ENCODE measurements around the gene EMILIN1.
A peak's percentile ranks its signal among the peaks of the same experiment; 100 is the strongest.

The EMILIN1 gene

DNA sequence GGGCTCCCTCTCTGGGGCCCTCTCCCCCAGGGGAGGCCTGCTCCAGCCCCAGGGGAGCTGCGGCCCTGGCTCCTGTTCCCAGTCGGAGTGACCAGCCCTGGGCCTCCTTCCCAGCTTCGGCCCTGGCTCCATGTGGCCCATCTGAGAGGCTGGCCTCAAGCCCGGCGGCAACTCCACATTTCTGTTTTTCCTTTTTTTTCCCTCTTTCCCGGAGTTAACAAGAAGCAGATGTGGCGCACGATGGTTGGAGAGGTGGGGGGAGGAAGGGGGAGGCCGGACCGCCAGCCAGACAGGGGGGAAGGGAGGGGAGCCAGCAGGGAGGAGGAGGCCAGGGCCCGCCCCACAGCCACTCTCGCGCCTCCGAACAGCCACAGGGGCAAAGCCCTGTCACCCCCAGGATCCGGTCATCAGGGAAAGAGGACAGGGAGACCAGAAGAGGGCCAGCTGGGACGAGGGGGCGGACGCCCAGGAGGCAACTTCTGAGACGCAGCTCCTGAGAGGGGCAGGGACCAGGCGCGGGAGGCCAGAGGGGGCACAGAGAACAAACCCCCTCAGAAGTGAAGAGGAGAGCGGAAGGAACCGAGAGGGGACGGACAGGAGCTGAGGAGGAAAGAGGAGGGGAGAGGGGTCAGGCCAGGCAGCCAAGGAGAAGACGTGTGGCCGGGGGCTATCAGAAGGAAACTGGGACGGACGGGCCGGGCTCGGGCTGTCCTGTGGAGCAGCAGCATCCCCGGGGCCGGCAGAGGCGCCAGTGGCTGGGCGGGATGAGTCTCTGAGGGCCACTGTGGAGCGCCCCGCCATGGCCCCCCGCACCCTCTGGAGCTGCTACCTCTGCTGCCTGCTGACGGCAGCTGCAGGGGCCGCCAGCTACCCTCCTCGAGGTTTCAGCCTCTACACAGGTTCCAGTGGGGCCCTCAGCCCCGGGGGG, at the start of gene EMILIN1:
Gene EMILIN1 (plus strand): TSS at position 349 of the 928 bp plus-strand sequence. CDS start 451 bp downstream, at position 800.
- no peak for DNase-seq

DNA sequence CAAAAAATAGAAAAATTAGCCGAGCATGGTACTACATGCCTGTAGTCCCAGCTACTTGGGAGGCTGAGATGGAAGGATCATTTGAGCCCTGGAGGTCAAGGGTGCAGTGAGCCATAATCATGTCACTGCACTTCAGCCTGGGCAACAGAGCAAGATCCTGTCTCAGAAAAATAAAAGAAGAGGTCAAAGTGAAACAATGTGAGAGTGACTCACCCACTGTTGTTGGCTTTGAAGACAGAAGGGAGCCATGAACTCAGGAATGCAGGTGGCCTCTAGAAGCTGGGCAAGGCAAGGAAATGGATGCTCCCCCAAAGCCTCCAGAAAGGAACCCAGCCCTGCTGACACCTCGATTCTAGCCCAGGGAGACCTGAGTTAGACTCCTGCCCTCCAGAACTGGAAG, 49.4 kb upstream of the EMILIN1 start:
- no peak for DNase-seq

DNA sequence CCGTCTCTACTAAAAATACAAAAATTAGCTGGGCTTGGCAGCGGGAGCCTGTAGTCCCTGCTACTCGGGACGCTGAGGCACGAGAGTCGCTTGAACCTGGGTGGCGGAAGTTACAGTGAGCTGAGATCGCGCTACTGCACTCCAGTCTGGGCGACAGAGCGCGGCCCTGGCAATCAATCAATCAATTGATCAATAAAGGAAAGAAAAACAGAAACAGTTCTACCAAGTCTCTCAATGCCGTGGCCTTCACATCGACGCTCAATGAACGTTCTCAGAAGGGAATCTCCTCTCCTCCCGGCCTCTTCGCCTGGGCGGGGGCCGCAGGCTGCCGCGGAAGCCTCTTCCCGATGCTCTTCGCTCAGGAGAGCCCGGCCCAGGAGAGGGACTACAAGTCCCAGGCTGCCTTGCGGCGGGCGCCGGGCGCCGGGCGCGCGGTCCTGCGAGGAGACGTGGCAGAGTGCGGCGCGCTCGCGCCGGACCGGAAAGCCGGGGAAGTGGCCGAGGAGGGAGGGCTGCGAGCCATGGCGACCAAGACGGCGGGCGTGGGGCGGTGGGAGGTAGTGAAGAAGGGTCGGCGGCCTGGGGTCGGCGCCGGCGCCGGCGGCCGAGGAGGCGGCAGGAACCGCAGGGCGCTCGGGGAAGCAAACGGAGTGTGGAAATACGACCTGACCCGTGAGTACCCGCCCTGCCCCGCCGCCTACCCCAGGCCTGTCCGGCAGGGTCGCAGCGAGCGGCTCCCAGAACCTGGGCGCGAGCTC, 45.7 kb upstream of the EMILIN1 start, which contains the start of gene TMEM214:
Gene TMEM214 (plus strand): TSS at position 471 of the 758 bp plus-strand sequence. CDS start 51 bp downstream, at position 522.
- peak; percentile 78 for DNase-seq

DNA sequence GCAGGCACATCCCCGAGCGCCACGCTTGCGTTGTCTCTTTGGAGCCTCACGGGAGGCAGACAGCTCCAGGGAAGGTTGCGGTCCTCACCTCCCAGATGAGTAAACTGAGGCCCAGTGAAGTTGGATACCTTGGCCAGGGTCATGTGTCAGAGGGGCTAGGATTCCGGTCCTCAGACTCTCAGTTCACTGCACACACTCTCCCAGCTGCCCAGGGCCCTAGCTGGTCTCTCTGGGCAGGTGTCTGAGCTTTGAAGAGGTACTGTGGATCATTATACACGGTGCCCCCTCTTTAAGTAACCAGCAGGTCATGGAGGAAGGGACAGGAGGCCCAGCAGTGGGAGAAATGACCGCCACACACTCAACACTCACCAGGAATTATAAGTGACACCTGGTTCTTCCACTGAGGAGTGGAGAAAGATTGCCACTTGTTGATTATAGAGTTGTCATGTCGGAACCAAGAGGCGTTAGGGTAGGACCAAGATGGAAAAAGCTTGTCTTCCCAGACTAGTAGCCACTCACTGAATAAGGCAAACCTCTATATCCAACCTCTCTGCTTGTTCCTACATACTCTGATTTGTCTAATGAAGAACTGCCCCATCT, 45.1 kb upstream of the EMILIN1 start:
- DNase-seq: no peak

DNA sequence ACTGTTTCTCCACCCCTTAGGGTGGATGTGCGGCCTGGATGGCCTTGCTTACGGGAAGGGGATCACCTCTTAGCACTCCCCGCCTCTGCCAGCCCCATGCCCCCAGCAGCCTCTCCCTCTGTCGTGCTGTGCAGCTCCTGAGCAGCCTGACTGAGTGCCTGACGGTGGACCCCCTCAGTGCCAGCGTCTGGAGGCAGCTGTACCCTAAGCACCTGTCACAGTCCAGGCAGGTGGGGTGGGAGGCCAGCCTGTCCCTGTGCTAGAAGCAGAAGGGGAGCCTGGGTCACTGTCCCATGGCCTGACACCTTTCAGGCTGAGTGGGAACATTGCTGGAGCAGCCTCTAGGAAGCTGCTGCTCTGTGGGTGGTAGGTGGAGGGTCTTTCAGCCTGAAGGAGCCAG, 40.4 kb upstream of the EMILIN1 start:
- DNase-seq: no peak

DNA sequence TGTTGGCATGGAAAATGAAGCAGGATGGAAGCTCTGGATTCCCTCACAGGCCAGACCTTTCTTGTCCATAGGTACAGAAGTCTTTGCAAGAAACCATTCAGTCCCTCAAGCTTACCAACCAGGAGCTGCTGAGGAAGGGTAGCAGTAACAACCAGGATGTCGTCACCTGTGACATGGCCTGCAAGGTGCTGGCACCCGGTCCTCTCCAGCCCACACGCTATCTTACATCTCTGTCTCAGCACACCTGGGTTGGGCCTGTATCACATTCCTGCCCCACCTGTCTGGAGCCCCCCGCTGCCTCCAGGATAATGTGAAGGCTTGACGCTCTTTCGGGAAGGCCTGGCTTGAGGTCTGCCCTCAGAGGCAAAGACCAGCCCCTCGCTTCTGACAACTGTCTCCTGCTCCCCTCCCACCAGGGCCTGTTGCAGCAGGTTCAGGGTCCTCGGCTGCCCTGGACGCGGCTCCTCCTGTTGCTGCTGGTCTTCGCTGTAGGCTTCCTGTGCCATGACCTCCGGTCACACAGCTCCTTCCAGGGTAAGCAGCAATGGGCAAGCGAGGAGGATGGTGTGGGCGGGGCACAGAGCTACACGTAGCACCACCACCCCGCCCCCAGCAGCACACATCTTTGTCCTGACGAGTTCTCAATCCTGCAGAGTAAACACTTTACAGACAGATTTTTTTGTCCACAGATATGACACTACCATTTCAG, 39.6 kb upstream of the EMILIN1 start:
- DNase-seq: no peak

DNA sequence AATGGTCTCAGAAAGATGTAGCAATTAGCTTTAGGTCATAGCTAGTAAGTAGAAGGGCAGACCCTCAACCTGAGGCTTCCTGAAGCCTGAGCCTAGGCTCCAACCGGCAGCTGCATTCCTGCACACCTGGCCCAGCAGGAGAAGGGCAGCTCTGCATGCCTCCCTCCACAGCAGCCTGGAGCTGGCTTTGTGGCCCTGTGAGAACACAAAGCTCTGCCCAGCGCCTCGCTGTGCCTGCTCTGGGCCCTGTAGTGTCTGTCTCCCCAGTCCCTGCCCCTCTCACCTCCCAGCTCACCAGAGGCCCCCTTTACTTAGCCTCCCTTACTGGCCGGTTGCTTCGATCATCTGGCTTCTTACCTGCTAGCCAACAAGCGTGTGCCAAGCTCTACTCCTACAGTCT, 39.0 kb upstream of the EMILIN1 start:
- no peak for DNase-seq

DNA sequence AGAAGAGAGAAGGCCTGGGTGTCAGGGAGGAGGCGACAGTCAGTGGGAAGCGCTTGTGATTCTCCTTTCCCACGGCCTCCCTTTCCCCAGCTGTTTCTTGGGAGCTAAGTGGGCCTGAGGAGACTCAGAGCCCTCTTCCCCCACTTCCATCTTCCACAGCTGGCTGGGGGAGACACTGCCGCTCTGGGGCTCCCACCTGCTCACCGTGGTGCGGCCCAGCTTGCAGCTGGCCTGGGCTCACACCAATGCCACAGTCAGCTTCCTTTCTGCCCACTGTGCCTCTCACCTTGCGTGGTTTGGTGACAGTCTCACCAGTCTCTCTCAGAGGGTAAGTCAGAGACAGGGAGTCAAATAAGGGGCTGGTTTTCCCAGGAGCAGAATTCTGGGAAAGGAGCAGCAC, 38.5 kb upstream of the EMILIN1 start:
- no peak for DNase-seq

DNA sequence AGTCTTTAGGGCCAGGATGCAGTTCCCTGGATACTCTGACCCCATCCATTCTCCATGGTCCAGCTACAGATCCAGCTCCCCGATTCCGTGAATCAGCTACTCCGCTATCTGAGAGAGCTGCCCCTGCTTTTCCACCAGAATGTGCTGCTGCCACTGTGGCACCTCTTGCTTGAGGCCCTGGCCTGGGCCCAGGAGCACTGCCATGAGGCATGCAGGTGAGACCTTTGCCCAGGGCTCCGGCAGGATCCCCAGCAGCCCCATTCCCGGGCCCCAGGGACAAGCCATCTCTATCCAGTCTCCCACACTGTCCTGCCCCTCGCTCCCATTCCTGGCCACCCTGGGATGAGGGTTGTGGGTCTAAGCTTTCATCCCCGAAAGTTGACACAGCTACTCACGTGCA, 38.1 kb upstream of the EMILIN1 start:
- DNase-seq: no peak

DNA sequence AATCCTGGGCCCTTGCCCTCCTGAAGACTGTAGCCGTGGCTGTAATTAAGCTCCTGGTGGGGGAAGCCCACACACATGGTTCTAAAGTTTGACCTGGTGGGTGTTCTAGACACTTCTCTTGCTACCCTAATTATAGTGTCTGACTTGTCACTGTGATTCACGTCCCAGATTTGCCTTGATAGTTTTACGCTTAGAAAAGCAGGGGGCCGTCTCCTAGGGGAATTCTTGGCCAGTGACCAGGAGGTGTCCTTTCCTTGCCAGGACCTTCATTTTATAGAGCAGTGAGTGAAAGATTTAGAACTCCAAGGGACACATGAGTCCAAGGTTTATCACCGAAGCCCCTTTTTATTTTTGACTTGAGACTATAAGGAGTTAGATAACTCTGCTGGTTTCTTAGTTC, 36.7 kb upstream of the EMILIN1 start:
- DNase-seq: no peak

DNA sequence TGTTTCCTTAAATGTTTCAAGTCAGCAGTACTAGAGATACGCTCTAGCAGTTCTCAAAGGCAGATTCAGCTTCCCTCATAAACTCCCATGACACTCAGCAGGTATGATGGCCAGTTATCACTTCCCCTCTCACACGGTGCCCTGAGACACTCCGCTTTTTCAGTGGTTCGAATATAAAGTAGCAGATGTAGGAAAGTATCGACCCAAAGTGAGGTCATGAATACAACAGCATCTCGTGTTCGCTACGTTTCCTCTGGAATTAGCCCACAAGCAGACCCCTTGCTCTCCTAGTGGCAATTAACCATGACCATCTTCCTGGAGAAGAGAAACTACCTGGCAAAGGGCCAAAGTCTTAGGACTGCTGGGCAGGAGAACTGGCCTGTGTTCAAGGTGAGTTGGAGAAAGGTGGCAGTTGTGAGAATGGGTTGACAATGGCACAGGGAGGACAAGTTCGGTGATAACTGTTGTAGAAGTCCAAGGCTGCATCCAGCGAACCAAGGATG, 36.2 kb upstream of the EMILIN1 start:
- DNase-seq: no peak

DNA sequence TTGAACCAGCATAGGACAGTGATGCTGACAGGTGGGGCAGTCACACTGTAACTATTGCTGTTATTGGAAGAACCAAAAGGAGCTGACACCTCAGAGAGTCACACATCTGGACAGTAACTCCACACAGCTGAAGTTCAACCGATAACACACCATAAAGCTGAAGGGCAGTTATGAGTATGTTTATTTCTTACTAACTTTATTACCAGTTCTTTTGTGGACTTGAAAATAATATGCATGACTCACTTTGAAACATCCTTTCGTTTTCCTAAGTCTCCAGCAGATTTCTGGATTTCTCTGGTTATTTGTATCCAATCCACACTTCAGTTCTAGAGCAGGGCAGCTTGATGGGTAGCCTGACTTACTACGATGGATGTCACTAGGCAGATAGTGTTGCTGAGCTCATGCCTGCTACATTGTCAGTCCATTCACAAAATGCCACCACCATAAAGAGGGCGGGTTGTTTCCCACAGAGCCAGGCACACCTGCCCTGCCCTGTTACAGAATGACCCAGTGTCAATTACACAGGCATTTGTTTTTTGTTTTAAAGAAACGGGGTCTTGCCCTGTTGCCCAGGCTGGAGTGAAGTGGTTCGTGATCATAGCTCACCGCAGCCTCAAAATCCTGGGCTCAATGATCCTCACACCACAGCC, 35.3 kb upstream of the EMILIN1 start:
- no peak for DNase-seq

DNA sequence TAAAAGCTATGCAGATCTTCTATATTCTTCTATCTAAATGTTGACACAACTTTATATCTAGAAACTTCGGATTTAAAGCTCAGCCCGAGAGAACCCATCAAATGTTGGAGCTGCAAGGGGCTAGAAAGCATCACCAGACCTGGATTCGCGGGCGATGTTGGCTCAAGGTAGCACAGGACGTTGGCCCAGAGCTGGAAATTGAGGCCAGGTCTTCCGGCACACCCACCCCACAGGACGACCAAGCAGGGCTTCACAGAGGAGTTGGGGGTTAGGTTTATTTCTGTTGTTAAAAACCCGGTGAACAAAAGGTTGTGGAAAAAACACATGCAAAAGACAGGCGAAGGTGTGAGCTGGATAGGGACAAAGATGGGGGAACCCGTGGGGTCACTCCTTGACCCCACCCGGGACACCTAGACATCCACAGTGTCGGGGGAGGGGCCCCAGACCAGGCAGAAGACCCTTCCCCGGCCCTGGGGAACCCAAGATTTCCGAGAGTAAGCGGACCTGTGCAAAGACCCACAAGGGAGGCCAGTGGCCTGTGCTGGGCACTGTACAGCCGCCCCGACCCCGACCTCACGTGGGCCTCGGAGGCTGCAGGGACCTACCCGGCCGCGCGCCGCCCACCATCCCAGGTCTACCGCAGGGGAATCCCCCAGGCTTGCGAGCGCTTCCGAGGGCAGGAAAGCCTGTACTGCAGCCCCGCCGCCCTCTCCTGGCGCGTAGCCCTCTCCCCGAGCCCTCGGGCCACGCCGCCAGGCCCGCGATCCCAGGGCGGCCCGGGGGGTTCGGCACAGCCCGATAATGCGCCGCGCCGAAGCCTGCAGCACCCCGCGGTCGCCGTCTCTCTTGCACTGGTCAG, 28.8 kb upstream of the EMILIN1 start:
- DNase-seq: peak; percentile 54

DNA sequence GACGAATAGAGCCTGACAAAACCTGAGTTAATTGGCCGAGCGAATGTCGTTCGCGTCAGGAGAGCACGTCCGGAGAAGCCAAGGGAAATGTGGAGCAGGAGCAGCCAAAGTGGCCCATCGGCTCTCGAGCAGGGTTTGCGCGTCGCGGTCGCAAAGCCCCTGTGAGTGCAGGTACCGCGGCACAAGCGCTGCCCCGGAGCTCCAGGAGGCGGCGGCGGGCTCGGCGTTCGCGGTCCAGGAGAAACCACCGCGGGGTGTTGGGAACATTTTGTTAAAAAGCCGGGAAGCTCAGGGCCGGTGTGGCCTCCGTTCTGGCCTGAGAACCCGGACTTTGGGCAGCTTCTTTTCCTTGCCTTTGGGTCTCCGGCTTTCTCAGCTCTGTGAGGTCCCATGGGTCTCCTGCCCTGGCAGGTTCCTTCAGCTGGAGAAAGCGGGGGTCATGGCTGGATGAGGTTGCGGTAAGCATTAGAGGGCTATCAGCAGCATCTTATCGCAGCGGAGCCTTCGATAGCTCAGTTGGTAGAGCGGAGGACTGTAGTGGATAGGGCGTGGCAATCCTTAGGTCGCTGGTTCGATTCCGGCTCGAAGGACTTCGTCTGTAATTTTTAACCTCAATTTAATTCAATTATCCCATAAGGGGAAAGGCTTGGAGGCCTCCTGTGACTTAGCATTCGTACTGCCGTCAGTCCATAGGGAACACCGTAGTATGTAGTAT, 28.0 kb upstream of the EMILIN1 start:
- peak; percentile 91 for DNase-seq

DNA sequence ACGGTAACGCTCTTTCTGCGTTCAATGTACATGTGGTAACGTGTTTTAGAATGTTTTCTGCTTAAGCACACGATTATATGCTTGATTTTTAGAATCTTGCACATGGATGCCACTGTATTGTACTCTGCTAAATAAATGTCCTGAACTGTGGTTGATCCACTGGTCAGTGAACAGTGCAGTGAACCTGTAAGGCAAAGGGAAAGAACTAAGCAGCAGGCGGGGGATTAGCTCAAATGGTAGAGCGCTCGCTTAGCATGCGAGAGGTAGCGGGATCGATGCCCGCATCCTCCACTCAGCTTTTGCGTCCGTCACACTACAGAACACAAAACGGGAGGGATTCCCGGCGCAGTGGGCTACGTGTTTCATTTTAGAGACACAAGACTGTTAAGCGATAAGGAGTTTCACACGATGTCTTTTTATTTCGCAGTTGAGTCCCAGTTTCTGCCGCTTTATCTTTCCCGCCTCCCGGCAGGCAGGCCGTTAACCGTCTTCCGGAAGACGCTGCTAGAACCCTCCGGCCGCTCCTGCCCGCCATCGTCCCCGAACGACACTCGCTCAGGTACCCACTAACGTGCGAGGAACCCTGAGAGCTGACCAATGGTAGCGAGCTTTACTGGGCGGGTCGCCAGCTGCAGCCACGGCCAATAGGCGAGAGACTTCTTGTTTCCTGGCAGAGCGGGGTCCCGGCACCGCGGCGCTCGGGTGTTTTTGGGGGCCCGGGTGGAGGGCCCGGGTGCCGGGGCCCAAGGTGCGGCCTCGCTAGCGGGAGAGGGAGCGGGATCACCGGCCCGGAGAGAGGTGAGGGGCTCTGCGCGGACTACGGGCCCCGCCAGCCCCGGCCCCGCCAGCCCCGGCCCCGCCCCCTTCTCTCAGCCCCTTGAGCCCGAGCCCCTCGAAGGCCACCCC, 27.2 kb upstream of the EMILIN1 start, which contains the start of gene AGBL5:
Gene AGBL5 (plus strand): TSS at position 673 of the 906 bp plus-strand sequence. CDS start 1,291 bp downstream, outside the sequence.
- DNase-seq: peak; percentile 97

DNA sequence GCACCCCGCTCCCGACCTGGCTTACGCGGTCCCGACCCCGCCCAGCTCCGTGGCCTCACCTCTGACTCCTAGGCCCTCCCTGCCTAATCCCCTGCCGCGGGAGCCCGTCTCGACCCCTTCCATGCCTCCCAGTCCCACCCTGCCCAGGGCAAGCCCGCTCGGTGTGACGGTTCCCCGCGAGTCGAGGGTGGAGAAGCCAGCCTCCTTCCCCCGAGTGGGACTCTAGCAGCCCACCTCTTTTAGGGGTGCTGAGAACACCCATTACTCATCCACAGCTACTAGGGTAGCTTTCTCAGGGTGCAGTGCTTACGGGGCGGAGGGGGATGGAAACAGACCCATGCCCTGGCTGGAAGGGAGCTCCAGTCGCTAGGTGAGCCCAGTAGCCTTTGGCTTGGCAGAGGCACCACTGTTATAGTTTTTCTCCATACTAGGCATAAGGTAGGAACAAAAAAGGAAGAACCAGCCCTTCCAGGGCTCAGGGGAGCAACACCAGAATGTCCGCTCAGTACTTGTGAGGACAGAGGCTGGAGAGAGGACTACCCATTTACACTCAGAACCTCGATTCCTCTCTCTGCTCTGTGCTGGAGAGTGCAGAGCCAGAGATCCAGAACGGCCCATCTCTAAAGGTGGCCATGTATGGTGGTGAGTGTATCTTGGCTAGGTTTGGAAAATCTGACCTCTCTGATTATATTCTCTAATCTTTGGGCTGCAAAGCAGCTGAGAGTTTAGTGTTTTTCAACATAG, 26.3 kb upstream of the EMILIN1 start:
- DNase-seq: no peak

DNA sequence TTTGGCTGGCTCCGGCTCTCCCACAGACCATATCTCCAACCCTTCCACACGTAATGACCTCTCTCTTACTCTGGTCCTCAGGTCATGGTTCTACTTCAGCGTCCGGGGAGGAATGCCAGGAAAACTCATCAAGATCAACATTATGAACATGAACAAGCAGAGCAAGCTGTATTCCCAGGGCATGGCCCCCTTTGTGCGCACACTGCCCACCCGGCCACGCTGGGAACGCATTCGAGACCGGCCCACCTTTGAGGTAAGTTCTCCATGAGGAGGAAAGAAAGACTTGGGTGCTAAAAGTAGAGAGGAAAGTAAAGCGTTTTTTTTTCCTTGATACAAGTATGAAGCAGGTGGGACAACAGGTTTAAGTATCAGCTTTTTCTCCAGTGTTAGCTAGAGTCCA, 25.1 kb upstream of the EMILIN1 start:
- no peak for DNase-seq

DNA sequence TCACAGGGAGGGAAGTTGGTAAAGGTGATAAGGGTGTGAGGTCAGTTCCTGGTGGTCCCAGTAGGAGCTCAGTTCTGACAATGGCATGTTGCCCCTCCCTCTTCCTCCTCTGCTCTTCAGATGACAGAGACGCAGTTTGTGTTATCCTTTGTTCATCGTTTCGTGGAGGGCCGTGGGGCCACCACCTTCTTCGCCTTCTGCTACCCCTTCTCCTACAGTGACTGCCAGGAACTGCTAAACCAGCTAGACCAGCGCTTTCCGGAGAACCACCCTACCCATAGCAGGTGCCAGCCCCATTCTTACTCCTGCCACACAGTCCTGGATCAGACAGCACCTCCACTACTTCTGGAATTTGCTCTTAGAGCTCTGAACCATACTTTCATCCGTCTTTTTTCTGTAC, 24.6 kb upstream of the EMILIN1 start:
- DNase-seq: no peak

All from CD4-positive, alpha-beta T cell treated with Interleukin-4 for 4 hours (primary cell).